Measurements from ENCODE around the gene MYRIP. TPM values are rescaled to one million over a fixed set of nuclear protein-coding genes. Genes with fewer than 3 reads are reported as not detected.

MYRIP gene
- total and polyA plus RNA-seq, 2 experiments from 2014 or later = 1.5 to 1.8 TPM

- Histone ChIP-seq H3K27me3 (ENCODE audit: insufficient read depth) (peaks cover 47% of the 10 kb centered on the region), H3K4me1 (ENCODE audit: insufficient read depth) (peaks cover 18% of the 10 kb centered on the region), H3K36me3 (ENCODE audit: insufficient read depth) (no peaks in the 10 kb centered on the region), H3K27ac (ENCODE audit: low read depth) (no peak overlapping the region), H3K9me2 (ENCODE audit: insufficient read depth) (no peaks in the 10 kb centered on the region), H4K20me1 (replicated peaks; ENCODE audit: insufficient read depth) (no peaks in the 10 kb centered on the region; the same call in none of the 2 replicates), H3K4me3 (peak overlapping the region; percentile 81; the same call in 1 of the 2 replicates), H2AFZ (no peak overlapping the region), H3K79me2 (replicated peaks; ENCODE audit: insufficient read depth) (no peaks in the 10 kb centered on the region), H3K4me2 (no peak overlapping the region; the same call in 1 of the 2 replicates), H3F3A (replicated peaks; ENCODE audit: low read depth) (peaks cover 19% of the 10 kb centered on the region; the same call in 1 of the 2 replicates)
- DNase-seq (ENCODE audit: low spot score) (no peak), ATAC-seq (no peak)
- H3K36me3 Mint-ChIP-seq (ENCODE audit: low read depth) = no peaks in the 10 kb centered on the region; the same call in 2 of the 3 replicates
- TF ChIP-seq ZNF331 (CRISPR knock-in tag; IDR thresholded peaks at IDR 0.05; ENCODE audit: low read depth) = no peak
- no peak for TF ChIP-seq POLR2AphosphoS5 (IDR thresholded peaks at IDR 0.05; ENCODE audit: low read depth)
- TF ChIP-seq STAT1 (IDR thresholded peaks at IDR 0.05; ENCODE audit: unreplicated experiment) = no peak
- no peak for TF ChIP-seq ZNF462 (CRISPR knock-in tag; IDR thresholded peaks at IDR 0.05)
- no peak for TF ChIP-seq JUNB (IDR thresholded peaks at IDR 0.05; ENCODE audit: unreplicated experiment)
- no peak for TF ChIP-seq CTCF (conservative IDR thresholded peaks at IDR 0.05; ENCODE audit: low read depth in 2 of 2)
- H3K4me1 Mint-ChIP-seq = peaks cover 21% of the 10 kb centered on the region
- no peak overlapping the region for H3K27ac Mint-ChIP-seq
- H3K9me3 Mint-ChIP-seq = no peaks in the 10 kb centered on the region; the same call in 2 of the 3 replicates
- H3K27me3 Mint-ChIP-seq (ENCODE audit: insufficient read depth, low read depth, poor library complexity) = peaks cover 32% of the 10 kb centered on the region
- peak overlapping the region; percentile 12; the same call in 1 of the 3 replicates for H3K4me3 Mint-ChIP-seq
Measured at GRCh38 chr3:39811561-39811960, 2.2 kb downstream of the MYRIP start.
